Colonic mucosa (tissue), 4 donors: ENCODE results near the gene NUFIP1. TPM values are rescaled to one million over a fixed set of nuclear protein-coding genes. Genes with fewer than 3 reads are reported as not detected.
"Not testable (repeated sequence)": the region's sequence is repeated elsewhere in the genome, so short reads cannot be mapped to it uniquely, and the experiment has no call there.

ENCODE experiments used
- DNase-seq: peaks from one replicate; pipeline ENCODE4 v3.0.0-alpha.2; 2020
- H3K27ac ChIP-seq: fragments of 200-600 bp; one replicate; pipeline ENCODE4 v1.8.0; 2021
- H3K27me3 ChIP-seq: fragments of 200-600 bp; one replicate; pipeline ENCODE4 v1.8.0; 2021
- H3K36me3 ChIP-seq: fragments of 200-600 bp; one replicate; pipeline ENCODE4 v1.8.0; 2021
- H3K4me1 ChIP-seq: fragments of 200-600 bp; one replicate; pipeline ENCODE4 v1.8.0; 2021; ENCODE audit warnings: mild to moderate bottlenecking
- H3K4me3 ChIP-seq: fragments of 200-600 bp; one replicate; pipeline ENCODE4 v1.8.0; 2021
- H3K9ac ChIP-seq, 2 donors: one replicate each; pipeline ENCODE4 v1.7.0; 2013; ENCODE audit warnings: control low read depth in 2 of 2, low read depth in 2 of 2, low read length in 2 of 2
- H3K9me3 ChIP-seq: fragments of 200-600 bp; one replicate; pipeline ENCODE4 v1.8.0; 2021
- CTCF ChIP-seq: fragments of 200-600 bp; IDR thresholded peaks from one replicate; pipeline ENCODE4 v1.8.0; 2022; ENCODE audit warnings: antibody characterized with exemption, mild to moderate bottlenecking
- intact Hi-C: fragments of 100-400 bp; cut with DNase I; formaldehyde crosslinking; loops from one replicate; pipeline ENCODE4 v1.14.1; 2022
- total RNA-seq, 2 donors: library from RNA; stranded (reverse); fragmentation: NEBNext Ultra II Directional in 1 of 2; extraction: Animal tissue kit (Norgen Biotek cat#: 25700) in 1 of 2; gene quantifications; one replicate each; pipeline ENCODE4 v1.2.1, GENCODE V29; 2021
- donor health status: healthy.
- donor health status: DM: no; HTN: no; CAD: no.
- donor health status: DM: no; HTN: no; CAD: no.

NUFIP1 gene
- total RNA-seq, 2 donors from 2014 or later: 2.8 to 4.0 TPM

DNA sequence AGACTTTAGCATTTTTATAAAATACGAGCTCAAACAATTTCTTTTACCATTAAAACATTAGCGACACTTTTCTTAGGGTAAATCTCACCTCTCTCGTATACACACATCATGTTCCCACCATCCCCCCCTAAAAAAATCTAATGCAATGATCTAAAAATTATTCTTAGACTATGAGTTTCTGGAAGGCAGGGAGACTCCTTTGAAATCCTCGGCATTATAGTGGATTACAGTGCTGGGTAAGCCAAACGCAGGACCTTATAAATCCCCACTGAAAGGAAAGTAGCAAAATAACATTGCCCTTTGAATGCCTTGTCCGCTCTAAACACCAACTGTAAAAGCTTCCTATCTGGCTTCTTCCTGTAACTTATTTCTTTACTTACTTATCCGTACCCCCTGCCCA is 35.0 kb downstream of the NUFIP1 start:
- H3K27me3 ChIP-seq: no peaks in the 10 kb centered on the region
- no peak overlapping the region for H3K9ac ChIP-seq
- H3K4me3 ChIP-seq: no peak overlapping the region
- intact Hi-C loops: no loop called here
- H3K36me3 ChIP-seq: no peaks in the 10 kb centered on the region
- DNase-seq: no peak
- H3K9me3 ChIP-seq: no peaks in the 10 kb centered on the region
- TF ChIP-seq CTCF: no peak
- H3K4me1 ChIP-seq: no peaks in the 10 kb centered on the region
- H3K27ac ChIP-seq: no peak overlapping the region

DNA sequence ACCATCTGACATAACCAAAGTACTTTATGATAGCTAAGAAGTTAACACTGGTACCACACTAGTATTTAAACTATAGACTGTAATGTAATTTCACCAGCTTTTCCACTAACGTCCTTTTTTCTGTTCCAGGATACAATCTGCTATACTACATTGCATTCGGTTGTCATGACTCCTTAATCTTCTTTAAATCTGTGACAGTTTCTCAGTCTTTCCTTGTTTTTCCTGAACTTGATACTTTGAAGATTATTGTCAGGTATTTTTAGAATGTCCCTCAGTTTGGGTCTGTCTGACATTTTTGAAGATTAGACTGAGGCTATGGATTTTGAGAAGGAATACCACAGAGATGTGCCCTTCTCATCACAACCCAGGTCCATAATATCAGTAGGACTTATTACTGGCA is 36.6 kb downstream of the NUFIP1 start:
- Histone ChIP-seq H3K27me3 (no peaks in the 10 kb centered on the region), H3K36me3 (no peaks in the 10 kb centered on the region), H3K9me3 (no peaks in the 10 kb centered on the region), H3K27ac (no peak overlapping the region), H3K9ac (no peak overlapping the region), H3K4me3 (no peak overlapping the region), H3K4me1 (no peaks in the 10 kb centered on the region)
- TF ChIP-seq CTCF: no peak
- DNase-seq: no peak
- intact Hi-C loops: no loop called here

GRCh38 chr13:44951184-44951583 is 38.1 kb downstream of the NUFIP1 start:
- intact Hi-C loops: no loop called here
- Histone ChIP-seq H3K4me3 (no peak overlapping the region), H3K4me1 (no peaks in the 10 kb centered on the region), H3K9ac (no peak overlapping the region), H3K27me3 (no peaks in the 10 kb centered on the region), H3K27ac (no peak overlapping the region), H3K36me3 (no peaks in the 10 kb centered on the region), H3K9me3 (no peaks in the 10 kb centered on the region)
- no peak for TF ChIP-seq CTCF
- no peak for DNase-seq

- H3K4me1 ChIP-seq, H3K9ac ChIP-seq, H3K27me3 ChIP-seq, intact Hi-C loops, H3K4me3 ChIP-seq, H3K27ac ChIP-seq, H3K36me3 ChIP-seq, H3K9me3 ChIP-seq, DNase-seq: not testable (repeated sequence)
These were observed 45.9 kb downstream of the NUFIP1 start for GRCh38 chr13:44943411-44943810.

- Histone ChIP-seq H3K27me3 (no peaks in the 10 kb centered on the region), H3K9ac (no peak overlapping the region), H3K9me3 (no peaks in the 10 kb centered on the region), H3K4me1 (no peaks in the 10 kb centered on the region), H3K27ac (no peak overlapping the region), H3K4me3 (no peak overlapping the region), H3K36me3 (no peaks in the 10 kb centered on the region)
- no peak for TF ChIP-seq CTCF
- no peak for DNase-seq
- intact Hi-C loops: no loop called here
These were observed 50.4 kb downstream of the NUFIP1 start for GRCh38 chr13:44938854-44939253.

DNA sequence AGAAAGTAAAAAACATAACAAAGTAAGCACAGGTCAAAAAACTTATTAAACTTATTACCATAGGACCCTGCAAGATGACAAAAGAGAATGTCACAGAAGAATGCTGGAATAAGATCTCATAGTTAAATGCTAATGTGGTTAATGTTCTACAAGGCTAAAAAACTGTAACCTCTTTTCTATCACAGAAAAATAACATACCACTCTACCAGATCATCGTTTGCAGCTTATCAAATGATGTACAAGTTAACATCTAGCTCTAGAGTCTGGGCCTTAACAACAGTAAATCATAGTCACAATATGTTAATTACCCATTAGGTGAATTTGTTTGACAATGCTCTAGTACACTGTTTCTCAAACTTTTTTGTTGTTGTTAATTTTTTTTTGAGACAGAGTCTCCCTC is 53.0 kb downstream of the NUFIP1 start:
- Histone ChIP-seq H3K9me3 (no peaks in the 10 kb centered on the region), H3K4me1 (no peaks in the 10 kb centered on the region), H3K27ac (no peak overlapping the region), H3K27me3 (no peaks in the 10 kb centered on the region), H3K9ac (no peak overlapping the region), H3K36me3 (no peaks in the 10 kb centered on the region), H3K4me3 (no peak overlapping the region)
- no peak for TF ChIP-seq CTCF
- intact Hi-C loops: no loop called here
- DNase-seq: no peak
